ENCODE data around the gene IL7R. TPM values are rescaled to one million over a fixed set of nuclear protein-coding genes. Genes with fewer than 3 reads are reported as not detected.

Gene IL7R
- total RNA-seq, 4 donors from 2014 or later, result 4.4 to 19.1 (median 11.1) TPM

DNA sequence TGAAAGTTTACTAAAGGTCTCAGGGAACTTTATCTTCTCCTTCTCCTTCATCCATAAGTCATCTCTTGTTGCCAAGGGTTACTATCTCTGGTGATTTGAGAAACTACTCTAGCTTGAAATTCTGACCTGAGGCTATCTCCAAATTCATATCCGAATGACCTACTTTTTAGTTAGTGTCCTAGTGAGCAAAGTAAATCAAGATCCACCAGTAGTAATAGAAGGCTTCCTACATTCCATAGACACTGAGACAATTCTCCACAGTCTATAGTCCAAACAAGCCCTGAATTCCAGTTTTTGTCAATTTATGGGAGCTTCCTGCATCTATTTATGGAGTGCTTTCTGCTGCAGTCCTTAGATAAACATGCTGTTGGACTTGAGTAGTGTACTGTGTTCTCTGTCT is 5.0 kb downstream of the IL7R start:
- no peak for DNase-seq
- Histone ChIP-seq H3K9me3 (no peaks in the 10 kb centered on the region), H3K27me3 (no peaks in the 10 kb centered on the region), H3K4me3 (no peak overlapping the region), H3K36me3 (no peaks in the 10 kb centered on the region), H3K4me1 (peaks cover 0 to 4% (median 0%) of the 10 kb centered on the region in 3 donors), H3K27ac (no peak overlapping the region)
- WGBS, 2 donors, result 75 to 94% methylated on average over 1 of the region's 1 CpG
- TF ChIP-seq POLR2A (IDR thresholded peaks at IDR 0.05) (no peak), CTCF (IDR thresholded peaks at IDR 0.05) (no peak)
- intact Hi-C loops (cut with DNase I), result no loop called here

- Histone ChIP-seq H3K4me1 (peaks cover 0 to 4% (median 0%) of the 10 kb centered on the region in 3 donors), H3K4me3 (no peak overlapping the region), H3K36me3 (no peaks in the 10 kb centered on the region), H3K27ac (no peak overlapping the region), H3K9me3 (no peaks in the 10 kb centered on the region), H3K27me3 (no peaks in the 10 kb centered on the region)
- intact Hi-C loops (cut with DNase I), result no loop called here
- 68 to 73% methylated on average over 2 of the region's 2 CpGs for WGBS, 2 donors
- no peak for DNase-seq
- TF ChIP-seq CTCF (IDR thresholded peaks at IDR 0.05) (no peak), POLR2A (IDR thresholded peaks at IDR 0.05) (no peak)
Observed at GRCh38 chr5:35862126-35862525, 5.4 kb downstream of the IL7R start.

DNA sequence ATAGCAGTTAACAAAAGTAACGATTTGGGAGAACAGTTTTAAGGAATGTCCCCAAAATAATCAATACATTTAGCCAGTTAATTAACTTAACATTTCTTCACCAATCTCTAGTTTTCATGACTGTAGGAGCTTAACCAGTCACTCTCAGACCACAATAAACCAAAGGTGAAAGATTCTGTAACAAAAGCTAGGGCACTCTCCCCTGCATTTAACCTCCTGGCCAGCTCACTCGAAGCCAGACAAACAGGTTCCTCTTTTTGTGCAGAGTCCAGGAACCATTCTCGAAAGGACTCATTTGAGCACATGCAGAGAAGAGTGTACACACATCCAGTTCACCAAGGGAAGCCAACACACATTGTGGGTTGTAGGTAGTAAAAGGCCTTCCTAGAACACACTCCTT is 6.5 kb downstream of the IL7R start:
- Histone ChIP-seq H3K27ac (no peak overlapping the region), H3K27me3 (no peaks in the 10 kb centered on the region), H3K4me1 (peaks cover 0 to 4% (median 0%) of the 10 kb centered on the region in 3 donors), H3K4me3 (no peak overlapping the region), H3K9me3 (no peaks in the 10 kb centered on the region), H3K36me3 (no peaks in the 10 kb centered on the region)
- no peak for DNase-seq
- intact Hi-C loops (cut with DNase I), result no loop called here
- WGBS, 2 donors, result 45 to 69% methylated on average over 2 to 3 of the region's 3 CpGs
- TF ChIP-seq CTCF (IDR thresholded peaks at IDR 0.05) (no peak), POLR2A (IDR thresholded peaks at IDR 0.05) (no peak)

DNA sequence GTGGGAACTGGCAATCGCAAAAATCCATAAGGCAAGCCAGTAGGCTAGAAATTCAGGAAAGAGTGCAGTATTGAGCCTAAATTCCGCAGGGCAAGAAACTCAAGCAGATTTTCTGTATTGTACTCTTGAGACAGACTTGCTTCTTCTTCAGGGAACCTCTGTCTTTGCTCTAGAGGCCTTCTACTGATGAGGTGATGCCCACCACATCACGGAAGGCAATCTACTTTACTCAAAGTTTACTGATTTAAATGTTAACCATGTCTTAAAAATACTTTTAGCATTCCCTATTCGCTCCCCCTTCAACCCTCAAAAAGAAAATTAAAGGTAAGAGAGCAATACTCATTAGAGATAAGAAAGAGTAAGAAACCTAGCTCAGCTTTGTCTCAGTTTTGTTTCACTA is 11.3 kb downstream of the IL7R start:
- Histone ChIP-seq H3K4me3 (no peak overlapping the region), H3K36me3 (no peaks in the 10 kb centered on the region), H3K9me3 (no peaks in the 10 kb centered on the region), H3K27me3 (no peaks in the 10 kb centered on the region), H3K27ac (no peak overlapping the region), H3K4me1 (peaks cover 0 to 4% (median 0%) of the 10 kb centered on the region in 3 donors)
- intact Hi-C loops (cut with DNase I), result no loop called here
- no peak for DNase-seq
- TF ChIP-seq POLR2A (IDR thresholded peaks at IDR 0.05) (no peak), CTCF (IDR thresholded peaks at IDR 0.05) (no peak)
- WGBS, 2 donors, result 85 to 92% methylated on average over 4 of the region's 4 CpGs

- intact Hi-C loops (cut with DNase I), result no loop called here
Observed at GRCh38 chr5:35869685-35870277, 13.1 kb downstream of the IL7R start.

More at GRCh38 chr5:35869685-35870277, 13.1 kb downstream of the IL7R start:
- WGBS, 2 donors, result 72 to 85% methylated on average over 5 of the region's 5 CpGs
- Histone ChIP-seq H3K36me3 (no peaks in the 10 kb centered on the region), H3K4me3 (no peak overlapping the region), H3K4me1 (no peaks in the 10 kb centered on the region), H3K27me3 (no peaks in the 10 kb centered on the region), H3K27ac (no peak overlapping the region), H3K9me3 (no peaks in the 10 kb centered on the region)
- no peak for DNase-seq
- no peak for TF ChIP-seq POLR2A (IDR thresholded peaks at IDR 0.05)
- TF ChIP-seq CTCF (IDR thresholded peaks at IDR 0.05), result no peak

Measured in esophagus squamous epithelium (tissue), 5 donors.